Measurements from ENCODE around the gene CCDC47.
"Not testable (repeated sequence)": the region's sequence is repeated elsewhere in the genome, so short reads cannot be mapped to it uniquely, and the experiment has no call there.

Gene CCDC47

DNA sequence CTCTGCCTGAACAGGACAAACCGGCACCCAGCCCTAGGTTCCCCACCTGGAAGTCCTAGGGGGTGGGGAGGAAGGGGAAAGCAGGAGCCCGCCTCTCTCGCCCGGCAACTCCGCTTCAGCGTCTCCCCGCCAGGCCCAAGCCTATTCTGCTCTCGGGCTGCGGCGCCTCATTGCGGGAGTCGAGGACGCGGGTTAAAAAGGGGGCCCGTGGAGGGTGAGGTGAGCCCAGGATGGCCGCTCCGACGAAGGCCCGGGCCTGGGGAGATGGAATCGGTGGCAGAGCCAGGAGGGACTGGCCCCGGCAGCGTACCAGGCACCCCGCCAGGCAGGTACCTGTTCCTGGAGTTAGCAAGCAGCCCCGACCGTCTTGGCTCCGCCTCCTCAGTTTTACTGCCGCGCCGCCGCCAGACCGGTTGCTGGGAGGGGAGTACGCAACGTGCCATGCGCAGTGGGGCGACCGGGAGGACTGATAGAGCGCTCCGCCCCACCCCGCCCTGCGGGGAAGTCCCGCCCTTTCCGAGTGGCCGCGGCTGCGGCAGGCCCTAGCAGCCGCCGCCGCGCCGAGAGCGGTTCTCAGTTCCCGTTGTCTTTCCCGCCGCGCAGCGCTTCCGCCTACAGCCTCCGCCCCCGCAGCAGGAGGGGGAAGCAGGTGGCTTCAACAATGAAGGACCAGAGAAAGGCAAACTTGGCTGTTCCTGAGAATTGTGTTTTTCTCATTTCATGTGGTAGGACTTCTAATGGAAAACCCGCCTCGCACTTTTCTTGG is 31.8 kb downstream of the CCDC47 start, which contains the start of gene STRADA:
STRADA (minus strand) TSS at position 392 of the 766 bp plus-strand sequence. CDS start 13,430 bp downstream, outside the sequence.
- H3K4me3 Mint-ChIP-seq, result peak within 1 kb of the TSS; percentile 86
- no peaks in the 10 kb centered on the region for H3K27me3 Mint-ChIP-seq
- H3K9me3 Mint-ChIP-seq, result no peaks in the 10 kb centered on the region
- ATAC-seq (replicated peaks; ENCODE audit: extremely low read depth, poor library complexity, severe bottlenecking) (peak; percentile 84), DNase-seq (ENCODE audit: low spot score in 2 of 2) (peak; percentile 97 to 98)
- peaks cover 24% of the 10 kb centered on the region for H3K36me3 Mint-ChIP-seq (ENCODE audit: insufficient read depth)
- H3K27ac Mint-ChIP-seq (ENCODE audit: low read depth), result peak within 1 kb of the TSS; percentile 83
- H3K4me1 Mint-ChIP-seq, result peaks cover 27% of the 10 kb centered on the region

DNA sequence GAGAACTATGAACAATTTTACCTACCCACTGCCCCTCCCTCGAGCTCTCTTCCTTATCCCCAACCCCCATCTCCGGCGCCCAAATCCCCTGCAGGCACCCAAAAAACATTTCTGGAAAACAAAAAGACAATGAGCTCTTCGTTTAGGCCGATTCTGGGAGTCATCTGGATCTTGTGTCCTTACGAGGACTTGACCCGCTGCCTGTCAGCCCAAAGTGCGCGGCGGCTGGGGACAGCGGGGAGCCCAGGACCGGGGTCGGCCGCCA is 32.3 kb downstream of the CCDC47 start:
- Mint-ChIP-seq H3K27ac (ENCODE audit: low read depth) (peak overlapping the region; percentile 83), H3K9me3 (no peaks in the 10 kb centered on the region), H3K36me3 (ENCODE audit: insufficient read depth) (peaks cover 22% of the 10 kb centered on the region), H3K4me3 (peak overlapping the region; percentile 86), H3K4me1 (peaks cover 27% of the 10 kb centered on the region), H3K27me3 (no peaks in the 10 kb centered on the region)
- ATAC-seq (replicated peaks; ENCODE audit: extremely low read depth, poor library complexity, severe bottlenecking), result no peak
- no peak for DNase-seq (ENCODE audit: low spot score in 2 of 2)

DNA sequence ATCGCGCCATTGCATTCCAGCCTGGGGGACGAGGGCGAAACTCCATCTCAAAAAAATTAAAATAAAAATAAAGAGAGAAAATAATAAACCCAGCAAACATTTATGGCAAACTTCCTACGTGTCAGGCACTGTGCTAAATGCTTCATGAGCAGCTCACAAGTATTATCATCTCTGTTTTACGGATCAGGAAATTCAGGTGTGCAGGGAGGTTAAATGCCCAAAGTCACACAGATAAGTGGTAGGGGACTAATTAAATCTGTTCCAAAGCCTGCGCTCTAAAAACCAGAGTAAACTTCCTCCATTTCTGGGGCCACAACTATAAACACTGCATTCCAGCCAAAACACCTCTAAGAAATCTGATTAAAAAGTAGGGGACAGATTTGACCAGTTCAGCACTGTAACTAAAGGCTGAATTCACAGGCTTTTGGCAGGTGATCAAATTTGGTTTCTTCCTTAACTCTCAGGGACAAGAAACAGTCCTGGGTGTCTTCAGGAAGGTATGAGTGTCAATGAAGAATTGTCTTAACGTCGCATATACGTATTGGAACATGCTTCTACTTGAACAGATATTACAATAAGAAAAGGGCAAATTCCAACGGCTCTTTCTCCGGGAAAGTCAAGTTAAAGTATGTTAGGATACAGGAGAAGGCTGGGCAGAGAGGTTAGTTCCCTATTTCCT is 32.8 kb downstream of the CCDC47 start:
- H3K27ac Mint-ChIP-seq (ENCODE audit: low read depth), result peak overlapping the region; percentile 83
- no peak for ATAC-seq (replicated peaks; ENCODE audit: extremely low read depth, poor library complexity, severe bottlenecking)
- no peaks in the 10 kb centered on the region for H3K9me3 Mint-ChIP-seq
- DNase-seq (ENCODE audit: low spot score in 2 of 2), result no peak
- H3K4me3 Mint-ChIP-seq, result peak overlapping the region; percentile 86
- peaks cover 27% of the 10 kb centered on the region for H3K4me1 Mint-ChIP-seq
- no peaks in the 10 kb centered on the region for H3K27me3 Mint-ChIP-seq
- peaks cover 19% of the 10 kb centered on the region for H3K36me3 Mint-ChIP-seq (ENCODE audit: insufficient read depth)

DNA sequence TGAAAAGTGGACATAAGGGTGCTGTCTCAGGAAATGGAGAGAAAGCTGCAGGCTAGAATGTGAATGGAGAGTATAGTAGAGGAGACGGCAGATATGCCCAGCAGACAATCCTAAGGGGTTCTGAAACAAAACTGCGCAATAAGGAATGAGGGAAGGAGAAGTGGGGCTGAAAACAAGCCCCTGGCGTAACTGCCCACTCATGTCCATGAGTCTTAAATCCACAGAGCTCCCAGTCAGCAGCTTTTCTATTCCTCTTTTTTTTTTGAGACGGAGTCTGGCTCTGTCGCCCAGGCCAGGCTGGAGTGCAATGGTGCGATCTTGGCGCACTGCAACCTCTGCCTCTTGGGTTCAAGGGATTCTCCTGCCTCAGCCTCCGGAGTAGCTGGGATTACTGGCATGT is 37.7 kb downstream of the CCDC47 start:
- Mint-ChIP-seq H3K4me3 (no peak overlapping the region), H3K4me1 (peaks cover 22% of the 10 kb centered on the region), H3K9me3 (no peaks in the 10 kb centered on the region), H3K27me3 (no peaks in the 10 kb centered on the region), H3K27ac (ENCODE audit: low read depth) (no peak overlapping the region), H3K36me3 (ENCODE audit: insufficient read depth) (peaks cover 2% of the 10 kb centered on the region)
- DNase-seq (ENCODE audit: low spot score in 2 of 2) (no peak), ATAC-seq (replicated peaks; ENCODE audit: extremely low read depth, poor library complexity, severe bottlenecking) (no peak)

DNA sequence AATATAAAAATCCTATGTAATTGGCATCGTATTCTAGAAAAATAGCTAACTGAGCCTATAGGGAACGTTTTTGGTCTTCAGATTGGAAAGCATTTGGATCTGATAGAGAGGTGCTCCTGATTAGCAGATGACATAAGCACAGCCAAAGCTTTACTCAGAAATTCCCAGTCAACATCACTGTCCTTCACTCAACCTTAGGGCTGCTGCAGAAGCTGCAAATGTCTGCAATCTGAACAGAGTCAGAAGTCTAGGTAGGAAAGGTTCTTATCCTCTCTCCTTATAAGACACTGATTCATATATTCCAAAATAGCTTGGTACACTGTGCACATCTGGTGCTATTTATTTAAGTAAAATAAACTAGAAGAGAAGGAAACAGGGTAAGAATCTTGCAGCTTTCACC is 51.0 kb downstream of the CCDC47 start:
- no peaks in the 10 kb centered on the region for H3K4me1 Mint-ChIP-seq
- no peak overlapping the region for H3K4me3 Mint-ChIP-seq
- H3K9me3 Mint-ChIP-seq, result no peaks in the 10 kb centered on the region
- peaks cover 15% of the 10 kb centered on the region for H3K36me3 Mint-ChIP-seq (ENCODE audit: insufficient read depth)
- H3K27ac Mint-ChIP-seq (ENCODE audit: low read depth), result no peak overlapping the region
- H3K27me3 Mint-ChIP-seq, result no peaks in the 10 kb centered on the region
- ATAC-seq (replicated peaks; ENCODE audit: extremely low read depth, poor library complexity, severe bottlenecking) (no peak), DNase-seq (ENCODE audit: low spot score in 2 of 2) (no peak)

DNA sequence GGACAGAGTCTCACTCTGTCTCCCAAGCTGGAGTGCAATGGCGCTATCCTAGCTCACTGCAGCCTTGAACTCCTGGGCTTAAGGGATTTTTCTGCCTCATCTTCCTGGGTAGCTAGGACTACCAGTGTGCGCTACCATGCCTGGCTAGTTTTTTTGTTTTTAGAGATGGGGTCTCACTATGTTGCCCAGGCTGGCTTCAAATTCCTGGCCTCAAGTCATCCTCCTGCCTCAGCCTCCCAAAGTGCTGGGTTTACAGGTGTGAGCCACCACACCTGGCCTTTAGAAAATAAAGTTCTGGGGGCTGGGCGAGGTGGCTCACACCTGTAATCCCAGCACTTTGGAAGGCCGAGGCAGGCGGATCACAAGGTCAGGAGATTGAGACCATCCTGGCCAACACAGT is 53.2 kb downstream of the CCDC47 start:
- not testable (repeated sequence) for H3K4me3 Mint-ChIP-seq; ATAC-seq (replicated peaks; ENCODE audit: extremely low read depth, poor library complexity, severe bottlenecking); DNase-seq (ENCODE audit: low spot score in 2 of 2); H3K27me3 Mint-ChIP-seq; H3K27ac Mint-ChIP-seq (ENCODE audit: low read depth); H3K9me3 Mint-ChIP-seq; H3K4me1 Mint-ChIP-seq
- H3K36me3 Mint-ChIP-seq (ENCODE audit: insufficient read depth), result peaks cover 15% of the 10 kb centered on the region

DNA sequence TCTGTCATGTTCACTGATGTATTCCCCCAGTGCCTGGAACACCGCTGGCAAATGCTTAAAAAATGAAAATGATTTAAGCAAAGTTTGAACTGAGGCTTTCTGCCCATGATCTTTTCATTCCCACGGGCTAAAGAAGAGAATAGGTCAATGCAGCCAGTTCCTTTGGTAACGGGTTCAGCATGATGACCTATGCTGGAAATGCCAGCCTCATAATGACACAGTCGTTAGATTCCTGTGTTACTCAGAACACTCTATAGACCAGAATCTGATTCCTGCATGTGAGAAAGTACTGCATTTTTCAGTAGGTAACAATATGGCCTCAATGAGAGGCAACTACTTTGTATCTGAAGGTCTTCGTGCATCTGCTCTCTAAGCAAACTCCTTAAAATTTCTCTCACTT is 54.4 kb downstream of the CCDC47 start:
- Mint-ChIP-seq H3K27me3 (no peaks in the 10 kb centered on the region), H3K27ac (ENCODE audit: low read depth) (no peak overlapping the region), H3K4me1 (no peaks in the 10 kb centered on the region), H3K36me3 (ENCODE audit: insufficient read depth) (peaks cover 8% of the 10 kb centered on the region), H3K4me3 (no peak overlapping the region), H3K9me3 (no peaks in the 10 kb centered on the region)
- ATAC-seq (replicated peaks; ENCODE audit: extremely low read depth, poor library complexity, severe bottlenecking) (no peak), DNase-seq (ENCODE audit: low spot score in 2 of 2) (no peak)

DNA sequence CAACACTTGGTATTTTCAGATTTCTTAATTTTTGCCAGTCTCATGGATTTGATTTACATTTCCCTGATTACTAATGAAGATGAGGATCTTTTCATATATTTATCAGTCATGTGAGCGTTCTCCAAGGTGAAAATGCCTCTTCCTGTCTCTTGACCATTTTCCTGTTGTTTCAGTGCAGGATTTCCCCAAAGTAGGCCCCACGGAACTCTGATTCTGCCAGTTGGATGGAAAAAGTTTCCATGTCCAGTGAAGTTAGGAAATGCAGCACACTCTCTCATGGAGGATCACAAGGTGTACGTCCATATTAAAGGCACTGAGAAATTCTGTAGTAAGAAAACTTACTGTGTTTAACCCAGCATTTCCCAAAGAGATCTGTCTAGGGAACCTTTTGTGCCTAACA is 57.0 kb downstream of the CCDC47 start:
- H3K4me1 Mint-ChIP-seq, result no peaks in the 10 kb centered on the region
- peaks cover 14% of the 10 kb centered on the region for H3K36me3 Mint-ChIP-seq (ENCODE audit: insufficient read depth)

DNA sequence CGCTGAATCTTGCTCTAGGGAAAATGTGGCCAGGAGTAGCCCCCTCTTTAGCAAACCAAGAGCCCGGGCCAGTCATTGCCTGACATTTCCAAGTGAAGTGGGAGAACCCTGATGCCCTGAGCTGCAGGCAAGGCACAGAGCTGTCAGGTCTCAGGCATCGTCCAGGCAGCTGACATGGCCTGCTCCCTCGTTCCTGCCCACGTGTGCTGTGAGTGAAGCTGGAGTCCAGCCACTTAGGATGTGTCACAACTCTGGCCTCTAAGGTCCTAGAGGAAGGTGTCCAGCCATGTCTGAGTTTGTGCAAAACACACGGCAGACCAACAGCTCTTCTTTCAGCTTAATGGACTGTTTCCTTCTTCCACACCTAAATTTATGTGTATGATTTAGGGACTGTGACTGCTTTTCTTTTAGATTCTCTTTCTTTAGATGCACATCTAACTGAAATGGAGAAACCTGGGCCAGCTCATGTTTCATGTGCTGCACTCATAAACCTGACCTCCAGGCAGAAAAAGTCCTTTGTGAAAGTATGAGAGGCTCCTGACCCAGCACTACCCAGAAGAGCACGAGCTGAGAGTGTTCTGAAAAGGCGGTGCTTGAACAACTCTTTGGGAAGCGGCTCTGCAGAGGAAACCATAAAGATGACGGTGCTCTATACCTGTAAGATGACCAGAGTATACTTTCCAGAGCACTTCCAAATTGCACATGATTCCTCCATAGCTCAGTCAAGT is 58.7 kb downstream of the CCDC47 start:
- H3K36me3 Mint-ChIP-seq (ENCODE audit: insufficient read depth), result peaks cover 17% of the 10 kb centered on the region
- H3K9me3 Mint-ChIP-seq, result no peaks in the 10 kb centered on the region
- peaks cover 6% of the 10 kb centered on the region for H3K4me1 Mint-ChIP-seq
- no peaks in the 10 kb centered on the region for H3K27me3 Mint-ChIP-seq
- DNase-seq (ENCODE audit: low spot score in 2 of 2) (no peak), ATAC-seq (replicated peaks; ENCODE audit: extremely low read depth, poor library complexity, severe bottlenecking) (no peak)
- no peak overlapping the region for H3K4me3 Mint-ChIP-seq
- no peak overlapping the region for H3K27ac Mint-ChIP-seq (ENCODE audit: low read depth)

More for the DNA sequence above, 57.0 kb downstream of the CCDC47 start:
- Mint-ChIP-seq H3K9me3 (no peaks in the 10 kb centered on the region), H3K27me3 (no peaks in the 10 kb centered on the region), H3K27ac (ENCODE audit: low read depth) (peak overlapping the region; percentile 32), H3K4me3 (no peak overlapping the region)
- no peak for DNase-seq (ENCODE audit: low spot score in 2 of 2)
- ATAC-seq (replicated peaks; ENCODE audit: extremely low read depth, poor library complexity, severe bottlenecking), result no peak

DNA sequence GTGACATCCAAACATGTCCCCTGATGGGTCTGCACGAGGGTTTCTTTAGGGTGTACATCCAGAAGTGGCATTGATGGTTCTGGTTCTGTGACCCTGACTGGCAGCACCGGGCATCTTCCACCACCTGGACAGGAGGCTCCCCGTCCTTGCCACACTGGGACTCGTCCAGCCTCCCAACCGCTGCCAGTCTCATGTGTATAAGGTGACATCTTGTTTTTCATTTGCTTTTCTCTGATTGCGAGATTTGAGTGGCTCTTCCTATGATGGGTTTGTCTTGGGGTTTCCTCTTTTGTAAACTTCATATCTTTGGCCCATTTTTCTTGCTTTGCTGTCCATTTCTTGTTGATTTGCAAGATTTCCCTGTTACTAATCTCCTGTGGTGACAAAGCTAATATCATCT is 64.3 kb downstream of the CCDC47 start:
- Mint-ChIP-seq H3K27ac (ENCODE audit: low read depth) (peak overlapping the region; percentile 81), H3K4me3 (peak overlapping the region; percentile 23), H3K27me3 (no peaks in the 10 kb centered on the region), H3K36me3 (ENCODE audit: insufficient read depth) (peaks cover 17% of the 10 kb centered on the region), H3K9me3 (no peaks in the 10 kb centered on the region), H3K4me1 (peaks cover 45% of the 10 kb centered on the region)
- no peak for DNase-seq (ENCODE audit: low spot score in 2 of 2)
- no peak for ATAC-seq (replicated peaks; ENCODE audit: extremely low read depth, poor library complexity, severe bottlenecking)

DNA sequence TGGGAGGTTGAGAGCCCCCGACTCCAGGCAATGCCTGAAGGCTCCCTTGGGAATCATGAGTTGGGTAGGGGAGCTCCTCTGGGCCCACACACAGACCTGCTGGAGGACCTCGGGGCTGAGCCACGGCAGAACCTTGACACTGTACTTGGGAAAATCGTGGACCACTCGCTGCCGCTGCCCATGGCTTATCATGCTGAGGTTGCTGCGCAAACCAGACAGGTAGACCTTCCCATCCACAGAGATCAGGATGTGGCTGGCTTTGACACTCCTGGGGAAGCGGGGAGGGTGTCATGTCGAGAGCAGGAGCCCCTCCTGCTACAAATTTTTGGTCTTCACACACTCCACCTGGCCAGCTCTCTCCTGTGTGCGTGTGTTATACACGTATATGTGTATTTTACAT is 66.2 kb downstream of the CCDC47 start:
- Mint-ChIP-seq H3K4me1 (peaks cover 65% of the 10 kb centered on the region), H3K9me3 (no peaks in the 10 kb centered on the region), H3K36me3 (ENCODE audit: insufficient read depth) (peaks cover 21% of the 10 kb centered on the region), H3K4me3 (peak overlapping the region; percentile 66), H3K27ac (ENCODE audit: low read depth) (peak overlapping the region; percentile 69), H3K27me3 (no peaks in the 10 kb centered on the region)
- ATAC-seq (replicated peaks; ENCODE audit: extremely low read depth, poor library complexity, severe bottlenecking), result peak; percentile 61
- peak in 1 of 2 donors; percentile 40 for DNase-seq (ENCODE audit: low spot score in 2 of 2)

DNA sequence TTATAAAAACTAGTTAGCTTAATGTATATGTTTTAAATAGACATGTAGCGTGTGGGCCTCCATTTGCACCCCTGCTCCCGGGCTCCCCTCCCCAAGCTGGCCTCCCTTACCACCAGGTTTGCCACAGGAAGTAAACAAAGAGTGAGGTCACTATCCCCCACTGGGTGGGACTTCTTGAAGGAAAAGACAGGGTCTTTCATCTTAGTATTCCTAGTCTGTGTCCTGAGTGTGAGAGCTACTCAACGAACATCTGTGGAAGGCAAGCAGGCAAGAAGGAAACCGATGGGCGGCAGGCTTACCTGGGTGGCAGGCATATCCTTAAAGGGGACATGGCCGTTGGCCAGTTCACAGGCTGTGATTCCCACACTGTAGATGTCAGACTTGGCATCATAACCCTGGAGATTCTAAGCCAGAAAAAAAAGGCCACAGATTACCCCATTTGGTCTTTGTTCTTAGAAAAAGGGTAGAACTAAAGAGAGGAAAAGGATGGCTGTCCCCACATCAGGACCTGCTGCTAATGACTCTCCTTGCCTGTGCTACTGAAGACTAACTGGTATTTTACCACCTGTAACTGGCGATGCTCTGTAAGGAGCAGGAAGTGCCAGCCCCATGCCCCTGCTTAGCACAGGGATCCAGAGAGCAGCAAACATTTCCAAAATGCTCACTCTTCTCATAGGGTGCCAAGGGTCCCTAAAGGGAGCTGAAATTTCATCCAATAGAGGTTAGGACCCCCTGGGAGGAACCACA is 66.9 kb downstream of the CCDC47 start:
- H3K27me3 Mint-ChIP-seq, result no peaks in the 10 kb centered on the region
- no peaks in the 10 kb centered on the region for H3K9me3 Mint-ChIP-seq
- no peak for DNase-seq (ENCODE audit: low spot score in 2 of 2)
- H3K4me1 Mint-ChIP-seq, result peaks cover 71% of the 10 kb centered on the region
- H3K4me3 Mint-ChIP-seq, result peak overlapping the region; percentile 66
- peak; percentile 27 for ATAC-seq (replicated peaks; ENCODE audit: extremely low read depth, poor library complexity, severe bottlenecking)
- H3K27ac Mint-ChIP-seq (ENCODE audit: low read depth), result peak overlapping the region; percentile 69
- H3K36me3 Mint-ChIP-seq (ENCODE audit: insufficient read depth), result peaks cover 26% of the 10 kb centered on the region

All from central memory CD8-positive, alpha-beta T cell (primary cell).